ENCODE data around the gene WDR70. TPM values are rescaled to one million over a fixed set of nuclear protein-coding genes. Genes with fewer than 3 reads are reported as not detected.
"Not testable (repeated sequence)": the region's sequence is repeated elsewhere in the genome, so short reads cannot be mapped to it uniquely, and the experiment has no call there.

The WDR70 gene
- total and polyA plus RNA-seq, 7 donors = 8.4 to 36.4 (median 25.5) TPM

GRCh38 chr5:37576552-37576951 lies 197.4 kb downstream of the WDR70 start:
- Histone ChIP-seq H3K27me3 (no peaks in the 10 kb centered on the region), H3K4me3 (no peak overlapping the region), H3K9me3 (no peaks in the 10 kb centered on the region), H3K27ac (no peak overlapping the region), H3K36me3 (no peaks in the 10 kb centered on the region), H3K4me1 (no peaks in the 10 kb centered on the region)
- no peak for TF ChIP-seq POLR2A (IDR thresholded peaks at IDR 0.05)
- TF ChIP-seq, protein P1, sequence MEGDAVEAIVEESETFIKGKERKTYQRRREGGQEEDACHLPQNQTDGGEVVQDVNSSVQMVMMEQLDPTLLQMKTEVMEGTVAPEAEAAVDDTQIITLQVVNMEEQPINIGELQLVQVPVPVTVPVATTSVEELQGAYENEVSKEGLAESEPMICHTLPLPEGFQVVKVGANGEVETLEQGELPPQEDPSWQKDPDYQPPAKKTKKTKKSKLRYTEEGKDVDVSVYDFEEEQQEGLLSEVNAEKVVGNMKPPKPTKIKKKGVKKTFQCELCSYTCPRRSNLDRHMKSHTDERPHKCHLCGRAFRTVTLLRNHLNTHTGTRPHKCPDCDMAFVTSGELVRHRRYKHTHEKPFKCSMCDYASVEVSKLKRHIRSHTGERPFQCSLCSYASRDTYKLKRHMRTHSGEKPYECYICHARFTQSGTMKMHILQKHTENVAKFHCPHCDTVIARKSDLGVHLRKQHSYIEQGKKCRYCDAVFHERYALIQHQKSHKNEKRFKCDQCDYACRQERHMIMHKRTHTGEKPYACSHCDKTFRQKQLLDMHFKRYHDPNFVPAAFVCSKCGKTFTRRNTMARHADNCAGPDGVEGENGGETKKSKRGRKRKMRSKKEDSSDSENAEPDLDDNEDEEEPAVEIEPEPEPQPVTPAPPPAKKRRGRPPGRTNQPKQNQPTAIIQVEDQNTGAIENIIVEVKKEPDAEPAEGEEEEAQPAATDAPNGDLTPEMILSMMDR (IDR thresholded peaks at IDR 0.05) = no peak
- TF ChIP-seq EP300 (IDR thresholded peaks at IDR 0.05) = no peak
- TF ChIP-seq POLR2AphosphoS5 (IDR thresholded peaks at IDR 0.05) = no peak
- no peak for DNase-seq
- 76 to 93% methylated on average over 3 of the region's 3 CpGs for WGBS, 2 donors
- intact Hi-C loops (cut with DNase I) = no loop called here

- Histone ChIP-seq H3K4me1 (no peaks in the 10 kb centered on the region), H3K9me3 (no peaks in the 10 kb centered on the region), H3K27ac (no peak overlapping the region), H3K36me3 (no peaks in the 10 kb centered on the region), H3K4me3 (no peak overlapping the region), H3K27me3 (no peaks in the 10 kb centered on the region)
- intact Hi-C loops (cut with DNase I) = no loop called here
- DNase-seq = no peak
- TF ChIP-seq EP300 (IDR thresholded peaks at IDR 0.05) (no peak), POLR2A (IDR thresholded peaks at IDR 0.05) (no peak), POLR2AphosphoS5 (IDR thresholded peaks at IDR 0.05) (no peak)
- TF ChIP-seq, protein P1 (IDR thresholded peaks at IDR 0.05) = no peak
- WGBS, 2 donors = 17 to 65% methylated on average over 3 of the region's 3 CpGs
Measured at GRCh38 chr5:37578176-37578575, 199.1 kb downstream of the WDR70 start.

GRCh38 chr5:37580106-37580505 lies 201.0 kb downstream of the WDR70 start:
- intact Hi-C loops (cut with DNase I) = no loop called here
- Histone ChIP-seq H3K27me3 (no peaks in the 10 kb centered on the region), H3K27ac (no peak overlapping the region), H3K4me1 (no peaks in the 10 kb centered on the region), H3K4me3 (no peak overlapping the region), H3K36me3 (no peaks in the 10 kb centered on the region), H3K9me3 (no peaks in the 10 kb centered on the region)
- 87 to 96% methylated on average over 2 of the region's 2 CpGs for WGBS, 2 donors
- TF ChIP-seq POLR2A (IDR thresholded peaks at IDR 0.05) = no peak
- TF ChIP-seq POLR2AphosphoS5 (IDR thresholded peaks at IDR 0.05) = no peak
- TF ChIP-seq, protein P1 (IDR thresholded peaks at IDR 0.05) = no peak
- TF ChIP-seq EP300 (IDR thresholded peaks at IDR 0.05) = no peak
- no peak for DNase-seq

GRCh38 chr5:37582202-37582601 lies 203.1 kb downstream of the WDR70 start:
- H3K27ac ChIP-seq = no peak overlapping the region
- no peaks in the 10 kb centered on the region for H3K9me3 ChIP-seq
- intact Hi-C loops (cut with DNase I) = no loop called here
- TF ChIP-seq EP300 (IDR thresholded peaks at IDR 0.05) (no peak), POLR2A (IDR thresholded peaks at IDR 0.05) (no peak), POLR2AphosphoS5 (IDR thresholded peaks at IDR 0.05) (no peak)
- TF ChIP-seq, protein P1 (IDR thresholded peaks at IDR 0.05) = no peak
- DNase-seq = no peak
- no peaks in the 10 kb centered on the region for H3K4me1 ChIP-seq
- no peaks in the 10 kb centered on the region for H3K36me3 ChIP-seq
- H3K27me3 ChIP-seq = no peaks in the 10 kb centered on the region
- WGBS, 2 donors = 91 to 97% methylated on average over 2 of the region's 2 CpGs
- H3K4me3 ChIP-seq = no peak overlapping the region

DNA sequence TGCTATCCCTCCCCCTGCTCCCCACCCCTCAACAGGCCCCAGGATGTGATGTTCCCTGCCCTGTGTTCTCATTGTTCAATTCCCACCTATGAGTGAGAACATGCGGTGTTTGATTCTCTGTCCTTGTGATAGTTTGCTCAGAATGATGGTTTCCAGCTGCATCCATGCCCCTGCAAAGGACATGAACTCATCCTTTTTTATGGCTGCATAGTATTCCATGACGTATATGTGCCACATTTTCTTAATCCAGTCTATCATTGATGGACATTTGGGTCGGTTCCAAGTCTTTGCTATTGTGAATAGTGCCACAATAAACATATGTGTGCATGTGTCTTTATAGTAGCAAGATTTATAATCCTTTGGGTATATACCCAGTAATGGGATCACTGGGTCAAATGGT lies 214.2 kb downstream of the WDR70 start:
- H3K27me3 ChIP-seq; H3K9me3 ChIP-seq; H3K36me3 ChIP-seq; intact Hi-C loops (cut with DNase I); DNase-seq; H3K4me3 ChIP-seq; H3K27ac ChIP-seq: not testable (repeated sequence)
- peaks cover 0 to 33% (median 21%) of the 10 kb centered on the region in 4 donors for H3K4me1 ChIP-seq
- 95 to 99% methylated on average over 3 of the region's 3 CpGs for WGBS, 2 donors

DNA sequence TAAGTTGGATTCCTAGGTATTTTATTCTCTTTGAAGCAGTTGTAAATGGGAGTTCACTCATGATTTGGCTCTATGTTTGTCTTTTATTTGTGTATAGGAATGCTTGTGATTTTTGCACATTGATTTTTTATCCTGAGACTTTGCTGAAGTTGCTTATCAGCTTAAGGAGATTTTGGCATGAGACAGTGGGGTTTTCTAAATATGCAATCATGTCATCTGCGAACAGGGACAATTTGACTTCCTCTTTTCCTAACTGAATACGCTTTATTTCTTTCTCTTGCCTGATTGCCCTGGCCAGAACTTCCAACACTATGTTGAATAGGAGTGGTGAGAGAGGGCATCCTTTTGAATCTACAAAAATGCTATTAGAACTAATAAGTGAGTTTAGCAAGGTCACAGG lies 215.7 kb downstream of the WDR70 start:
- not testable (repeated sequence) for DNase-seq, H3K9me3 ChIP-seq, H3K4me3 ChIP-seq, H3K27ac ChIP-seq, H3K36me3 ChIP-seq, H3K27me3 ChIP-seq
- H3K4me1 ChIP-seq = peaks cover 0 to 47% (median 28%) of the 10 kb centered on the region in 4 donors
- intact Hi-C loops (cut with DNase I) = loop anchor here (5.0 kb wide), 3 partner anchors 43 to 183 kb away; no protein-coding TSS in a partner anchor
- 47 to 50% methylated on average over 2 of the region's 2 CpGs for WGBS, 2 donors

All from sigmoid colon (tissue), 7 donors.